Lung (tissue), 12 donors: ENCODE results near the gene TSC22D1. TPM values are rescaled to one million over a fixed set of nuclear protein-coding genes. Genes with fewer than 3 reads are reported as not detected.

ENCODE experiments used
- ATAC-seq: fragments of 200-7000 bp; cut with Tn5 transposase; one replicate; pipeline ENCODE4 v1.9.1; 2020; ENCODE audit warnings: moderate number of reproducible peaks; ENCODE audit not compliant: insufficient read depth, low FRiP score
- DNase-seq, 3 donors: peaks; one replicate each; pipeline ENCODE4 v3.0.0-alpha.2; 2013 to 2017
- H3K27ac ChIP-seq, 2 donors: one replicate each; pipeline ENCODE4 v1.5.1; 2013; ENCODE audit warnings: mild to moderate bottlenecking in 2 of 2, moderate library complexity in 2 of 2, control low read depth in 1 of 2, inconsistent platforms in 1 of 2, low read depth in 1 of 2, low read length in 1 of 2
- H3K27me3 ChIP-seq, 3 donors: one replicate each; pipeline ENCODE4 v1.5.1; 2013; ENCODE audit warnings: low read length in 2 of 3; ENCODE audit not compliant: control insufficient read depth in 3 of 3, insufficient read depth in 3 of 3
- H3K36me3 ChIP-seq, 4 donors: one replicate each; pipeline ENCODE4 v1.5.1; 2013; ENCODE audit warnings: low read length in 4 of 4, mild to moderate bottlenecking in 1 of 4, moderate library complexity in 1 of 4; ENCODE audit not compliant: control insufficient read depth in 4 of 4, insufficient read depth in 4 of 4
- H3K4me1 ChIP-seq, 5 donors: one replicate each; pipeline ENCODE4 v1.5.1; 2013; ENCODE audit warnings: low read length in 5 of 5, mild to moderate bottlenecking in 2 of 5, moderate library complexity in 1 of 5; ENCODE audit not compliant: control insufficient read depth in 5 of 5, insufficient read depth in 5 of 5
- H3K4me3 ChIP-seq: one replicate; pipeline ENCODE4 v1.5.1; 2013; ENCODE audit warnings: mild to moderate bottlenecking, control low read depth, moderate library complexity
- H3K9ac ChIP-seq, 2 donors: one replicate each; pipeline ENCODE4 v1.5.1; 2013; ENCODE audit warnings: low read length in 2 of 2, control low read depth in 1 of 2; ENCODE audit not compliant: insufficient read depth in 1 of 2
- H3K9me3 ChIP-seq, 4 donors: one replicate each; pipeline ENCODE4 v1.5.1; 2013; ENCODE audit warnings: low read length in 3 of 4, mild to moderate bottlenecking in 1 of 4, moderate library complexity in 1 of 4; ENCODE audit not compliant: control insufficient read depth in 4 of 4, insufficient read depth in 3 of 4
- WGBS, 2 donors: extraction: QIAGEN DNeasy Blood & Tissue Kit; methylation state at CpG; one replicate each; pipeline ENCODE4 v1.1.7; 2013; 5-methylcytosine and 5-hydroxymethylcytosine counted together
- polyA plus RNA-seq, 2 donors: library from polyadenylated mRNA; stranded (reverse); fragments of 200-250 nt; gene quantifications; one replicate each; pipeline ENCODE4 v1.2.1, GENCODE V29; 2013
- total RNA-seq, 2 donors: library from RNA; depleted of rRNA in 1 of 2; stranded (reverse); fragments of >200 nt in 1 of 2; gene quantifications; one replicate each; pipeline ENCODE4 v1.2.1, GENCODE V29; 2014 to 2021
- TF ChIP-seq, protein P1 (sequence below): IDR thresholded peaks from 2 replicates; pipeline ENCODE4 v1.5.1; 2012; ENCODE audit warnings: mild to moderate bottlenecking; ENCODE audit errors: control extremely low read depth, extremely low read depth
- donor health status: control.
- donor health status: control.
- donor health status: Bipolar disorder and iron deficiency.
- donor health status: healthy.
- donor health status: DM: yes; HTN: yes; CAD: no.

The TSC22D1 gene
- total and polyA plus RNA-seq, 4 donors: 77.0 to 179 (median 123) TPM

GRCh38 chr13:44410328-44410859 lies 165.7 kb downstream of the TSC22D1 start:
- no peak overlapping the region for H3K27ac ChIP-seq
- TF ChIP-seq, protein P1, sequence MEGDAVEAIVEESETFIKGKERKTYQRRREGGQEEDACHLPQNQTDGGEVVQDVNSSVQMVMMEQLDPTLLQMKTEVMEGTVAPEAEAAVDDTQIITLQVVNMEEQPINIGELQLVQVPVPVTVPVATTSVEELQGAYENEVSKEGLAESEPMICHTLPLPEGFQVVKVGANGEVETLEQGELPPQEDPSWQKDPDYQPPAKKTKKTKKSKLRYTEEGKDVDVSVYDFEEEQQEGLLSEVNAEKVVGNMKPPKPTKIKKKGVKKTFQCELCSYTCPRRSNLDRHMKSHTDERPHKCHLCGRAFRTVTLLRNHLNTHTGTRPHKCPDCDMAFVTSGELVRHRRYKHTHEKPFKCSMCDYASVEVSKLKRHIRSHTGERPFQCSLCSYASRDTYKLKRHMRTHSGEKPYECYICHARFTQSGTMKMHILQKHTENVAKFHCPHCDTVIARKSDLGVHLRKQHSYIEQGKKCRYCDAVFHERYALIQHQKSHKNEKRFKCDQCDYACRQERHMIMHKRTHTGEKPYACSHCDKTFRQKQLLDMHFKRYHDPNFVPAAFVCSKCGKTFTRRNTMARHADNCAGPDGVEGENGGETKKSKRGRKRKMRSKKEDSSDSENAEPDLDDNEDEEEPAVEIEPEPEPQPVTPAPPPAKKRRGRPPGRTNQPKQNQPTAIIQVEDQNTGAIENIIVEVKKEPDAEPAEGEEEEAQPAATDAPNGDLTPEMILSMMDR: no peak
- H3K9ac ChIP-seq: no peak overlapping the region
- H3K27me3 ChIP-seq: no peaks in the 10 kb centered on the region
- peaks cover 0 to 8% (median 5%) of the 10 kb centered on the region in 5 donors for H3K4me1 ChIP-seq
- DNase-seq (no peak), ATAC-seq (no peak)
- H3K36me3 ChIP-seq: no peaks in the 10 kb centered on the region
- 78 to 83% methylated on average over 6 of the region's 6 CpGs for WGBS, 2 donors
- no peak overlapping the region for H3K4me3 ChIP-seq
- no peaks in the 10 kb centered on the region for H3K9me3 ChIP-seq

GRCh38 chr13:44409595-44409994 lies 166.5 kb downstream of the TSC22D1 start:
- 67 to 81% methylated on average over 4 of the region's 4 CpGs for whole genome bisulfite sequencing, 2 donors
- Histone ChIP-seq H3K27me3 (no peaks in the 10 kb centered on the region), H3K9me3 (no peaks in the 10 kb centered on the region), H3K4me1 (peaks cover 0 to 8% (median 6%) of the 10 kb centered on the region in 5 donors), H3K9ac (no peak overlapping the region), H3K36me3 (no peaks in the 10 kb centered on the region), H3K4me3 (no peak overlapping the region), H3K27ac (no peak overlapping the region)
- TF ChIP-seq, protein P1: no peak
- ATAC-seq (no peak), DNase-seq (no peak)

- DNase-seq: no peak
- TF ChIP-seq, protein P1: no peak
Measured at GRCh38 chr13:44407891-44408290, 168.2 kb downstream of the TSC22D1 start.

DNA sequence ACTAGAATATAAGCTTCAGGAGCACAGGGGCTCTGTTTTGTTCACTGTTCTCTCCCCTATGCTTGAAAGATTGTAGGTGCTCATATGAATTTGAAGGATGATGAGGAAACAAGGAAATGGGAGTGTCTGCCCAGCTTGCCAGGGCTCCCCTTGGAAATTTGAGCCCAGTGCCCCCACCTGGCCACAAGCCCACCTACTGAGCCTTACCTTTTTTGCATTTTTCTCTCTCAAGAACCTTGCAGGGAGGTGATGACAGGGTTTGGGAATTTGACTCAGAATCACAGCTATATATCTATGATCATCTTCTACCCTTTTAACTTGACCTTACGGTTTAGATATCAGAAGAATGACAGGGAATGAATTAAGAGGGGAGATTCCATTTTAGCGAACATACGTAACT lies 168.8 kb downstream of the TSC22D1 start:
- H3K27ac ChIP-seq: no peak overlapping the region

More at GRCh38 chr13:44407891-44408290, 168.2 kb downstream of the TSC22D1 start:
- Histone ChIP-seq H3K27ac (no peak overlapping the region), H3K4me3 (no peak overlapping the region), H3K27me3 (no peaks in the 10 kb centered on the region), H3K36me3 (no peaks in the 10 kb centered on the region), H3K4me1 (peaks cover 0 to 21% (median 9%) of the 10 kb centered on the region in 5 donors), H3K9me3 (no peaks in the 10 kb centered on the region), H3K9ac (no peak overlapping the region)
- 96 to 99% methylated on average over 7 of the region's 7 CpGs for WGBS, 2 donors
- no peak for ATAC-seq

More for the DNA sequence above, 168.8 kb downstream of the TSC22D1 start:
- TF ChIP-seq, protein P1: no peak
- Histone ChIP-seq H3K4me3 (no peak overlapping the region), H3K9me3 (no peaks in the 10 kb centered on the region), H3K36me3 (no peaks in the 10 kb centered on the region), H3K4me1 (peaks cover 0 to 21% (median 7%) of the 10 kb centered on the region in 5 donors), H3K9ac (no peak overlapping the region), H3K27me3 (no peaks in the 10 kb centered on the region)
- WGBS, 2 donors: 81 to 94% methylated on average over 3 of the region's 3 CpGs
- DNase-seq: no peak
- no peak for ATAC-seq
